Kidney (tissue), 14 donors: Measurements from ENCODE around the gene ZNF784. TPM values are rescaled to one million over a fixed set of nuclear protein-coding genes. Genes with fewer than 3 reads are reported as not detected.

ENCODE experiments used
- DNase-seq, 5 donors: peaks; one replicate each; pipeline ENCODE4 v3.0.0-alpha.2; 2013 to 2020
- FAIRE-seq: peaks from 2 replicates; lab custom pipeline; 2012; peaks lifted over from hg19 to GRCh38; lab: Jason Lieb, UNC
- H3K27ac ChIP-seq, 2 donors: one replicate each; pipeline ENCODE4 v1.7.0; 2013; ENCODE audit warnings: low read depth in 2 of 2, low read length in 2 of 2, inconsistent platforms in 1 of 2
- H3K27me3 ChIP-seq: one replicate; pipeline ENCODE4 v1.7.1; 2013; ENCODE audit warnings: low read length, inconsistent platforms; ENCODE audit not compliant: control insufficient read depth, insufficient read depth
- H3K36me3 ChIP-seq, 3 donors: one replicate each; pipeline versions ENCODE4 v1.7.0 to v1.7.1; 2013; ENCODE audit warnings: low read length in 3 of 3, control low read depth in 1 of 3, inconsistent platforms in 1 of 3; ENCODE audit not compliant: insufficient read depth in 3 of 3, control insufficient read depth in 2 of 3
- H3K4me1 ChIP-seq, 3 donors: one replicate each; pipeline versions ENCODE4 v1.7.0 to v1.7.1; 2013; ENCODE audit warnings: low read length in 3 of 3, inconsistent platforms in 1 of 3, low read depth in 1 of 3; ENCODE audit not compliant: control insufficient read depth in 2 of 3, insufficient read depth in 2 of 3
- H3K4me3 ChIP-seq, 3 donors: one replicate each; pipeline versions ENCODE4 v1.7.0 to v1.8.1; 2013; ENCODE audit warnings: low read length in 3 of 3, control low read depth in 1 of 3, inconsistent platforms in 1 of 3
- H3K9ac ChIP-seq, 3 donors: one replicate each; pipeline versions ENCODE4 v1.7.0 to v1.7.1; 2013; ENCODE audit warnings: low read length in 3 of 3, control low read depth in 1 of 3, inconsistent platforms in 1 of 3
- H3K9me3 ChIP-seq, 3 donors: one replicate each; pipeline versions ENCODE4 v1.7.0 to v1.7.1; 2013; ENCODE audit warnings: low read length in 3 of 3, control low read depth in 1 of 3, inconsistent platforms in 1 of 3; ENCODE audit not compliant: control insufficient read depth in 2 of 3, insufficient read depth in 1 of 3
- CTCF ChIP-seq: IDR thresholded peaks from 3 replicates; pipeline ENCODE4 v1.5.1; 2012; ENCODE audit warnings: mild to moderate bottlenecking, moderate library complexity, borderline replicate concordance; ENCODE audit not compliant: insufficient read depth; ENCODE audit errors: extremely low read depth
- intact Hi-C: fragments of 100-400 bp; cut with DNase I; formaldehyde crosslinking; loops from one replicate; pipeline ENCODE4 v1.11.1; 2022
- polyA plus RNA-seq: library from polyadenylated mRNA; stranded (reverse); fragments of 350-450 nt; fragmentation: Illumina TruSeq; extraction: RNeasy Lipid Tissue Mini Kit (QIAGEN cat#74804); gene quantifications from one replicate; pipeline ENCODE4 v1.2.3, GENCODE V29; 2014; ENCODE audit warnings: low read depth, low replicate concordance; ENCODE audit not compliant: insufficient read depth
- total RNA-seq: library from RNA; stranded (reverse); fragmentation: NEBNext Ultra II Directional; extraction: Animal tissue kit (Norgen Biotek cat#: 25700); gene quantifications from one replicate; pipeline ENCODE4 v1.2.1, GENCODE V29; 2021
- donor health status: control.
- donor health status: control.
- donor health status: control.
- donor health status: control.
- donor health status: control.
- donor health status: DM: yes; HTN: yes; CAD: no.
- donor health status: Normal renal cell carcinoma (clear cell type).

Gene ZNF784
- total and polyA plus RNA-seq, 2 donors from 2014 or later: 6.6 to 9.8 TPM

- TF ChIP-seq CTCF: no peak
- no peaks in the 10 kb centered on the region for H3K9me3 ChIP-seq
- H3K27ac ChIP-seq: no peak overlapping the region
- peak overlapping the region in 1 of 3 donors; percentile 79 for H3K4me3 ChIP-seq
- no peak overlapping the region for H3K9ac ChIP-seq
- no peaks in the 10 kb centered on the region for H3K27me3 ChIP-seq
- DNase-seq (peak in 1 of 5 donors; percentile 87), FAIRE-seq (no peak)
- H3K36me3 ChIP-seq: no peaks in the 10 kb centered on the region
- intact Hi-C loops: no loop called here
- peaks cover 0 to 47% (median 4%) of the 10 kb centered on the region in 3 donors for H3K4me1 ChIP-seq
These were observed 20.6 kb upstream of the ZNF784 start for GRCh38 chr19:55644842-55645511.

GRCh38 chr19:55644191-55644833 lies 19.9 kb upstream of the ZNF784 start:
- no peak for FAIRE-seq
- intact Hi-C loops: no loop called here
- no peaks in the 10 kb centered on the region for H3K9me3 ChIP-seq

GRCh38 chr19:55643887-55644176 lies 19.5 kb upstream of the ZNF784 start:
- Histone ChIP-seq H3K27me3 (no peaks in the 10 kb centered on the region), H3K4me1 (peaks cover 0 to 45% (median 4%) of the 10 kb centered on the region in 3 donors), H3K27ac (peak overlapping the region in 1 of 2 donors; percentile 72), H3K36me3 (no peaks in the 10 kb centered on the region), H3K9ac (peak overlapping the region; percentile 30 to 71 (median 69)), H3K4me3 (peak overlapping the region; percentile 53 to 79 (median 72)), H3K9me3 (no peaks in the 10 kb centered on the region)
- DNase-seq (no peak), FAIRE-seq (no peak)
- TF ChIP-seq CTCF: no peak
- intact Hi-C loops: no loop called here

More at GRCh38 chr19:55644191-55644833, 19.9 kb upstream of the ZNF784 start:
- peak overlapping the region in 1 of 2 donors; percentile 72 for H3K27ac ChIP-seq
- H3K27me3 ChIP-seq: no peaks in the 10 kb centered on the region
- DNase-seq: peak in 1 of 5 donors; percentile 74
- no peaks in the 10 kb centered on the region for H3K36me3 ChIP-seq
- peak overlapping the region in 2 of 3 donors; percentile 30 to 71 for H3K9ac ChIP-seq
- peaks cover 0 to 47% (median 4%) of the 10 kb centered on the region in 3 donors for H3K4me1 ChIP-seq
- peak overlapping the region; percentile 53 to 79 (median 72) for H3K4me3 ChIP-seq
- TF ChIP-seq CTCF: no peak
